Measurements from ENCODE around the gene LCN6.
"Not testable (repeated sequence)": the region's sequence is repeated elsewhere in the genome, so short reads cannot be mapped to it uniquely, and the experiment has no call there.

The LCN6 gene

GRCh38 chr9:136784249-136784996 is 36.1 kb upstream of the LCN6 start:
- no peak for DNase-seq (ENCODE audit: low spot score)

- DNase-seq (ENCODE audit: low spot score) = no peak
Measured at GRCh38 chr9:136782452-136782851, 34.1 kb upstream of the LCN6 start.

DNA sequence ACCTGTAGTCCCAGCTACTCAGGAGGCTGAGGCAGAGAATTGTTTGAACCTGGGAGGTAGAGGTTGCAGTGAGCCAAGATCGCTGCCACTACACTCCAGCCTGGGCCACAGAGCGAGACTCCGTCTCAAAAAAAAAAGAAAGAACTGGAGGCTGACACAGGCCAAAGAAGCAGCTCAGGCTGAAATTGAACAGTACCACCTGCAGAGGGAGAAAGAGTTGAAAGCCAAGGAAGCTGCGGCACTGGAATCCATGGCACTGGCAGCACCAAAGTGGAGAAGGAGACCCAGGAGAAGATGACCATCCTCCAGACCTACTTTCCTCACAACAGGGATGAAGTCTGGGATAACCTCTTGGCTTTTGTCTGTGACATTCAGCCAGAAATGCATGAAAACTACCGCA is 31.5 kb upstream of the LCN6 start:
- DNase-seq (ENCODE audit: low spot score) = no peak

DNA sequence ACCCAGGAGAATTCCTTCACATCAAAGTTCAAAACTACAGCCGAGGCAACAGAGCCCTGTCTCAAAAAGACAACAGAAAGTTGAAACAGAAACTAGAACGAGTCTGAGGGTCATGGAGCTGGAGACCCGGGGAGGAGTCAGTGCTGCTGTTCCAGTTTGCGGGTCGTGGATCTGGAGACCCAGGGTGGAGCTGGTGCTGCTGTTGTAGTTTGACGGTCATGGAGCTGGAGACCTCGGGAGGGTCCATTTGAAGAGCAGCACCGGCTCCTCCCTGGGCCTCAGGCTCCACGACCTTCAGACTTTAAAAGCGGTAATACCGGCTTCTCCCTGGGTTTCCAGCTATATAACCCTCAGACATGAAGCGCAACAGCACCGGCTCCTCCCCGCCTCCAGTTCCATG is 29.0 kb upstream of the LCN6 start:
- DNase-seq (ENCODE audit: low spot score) = no peak

DNA sequence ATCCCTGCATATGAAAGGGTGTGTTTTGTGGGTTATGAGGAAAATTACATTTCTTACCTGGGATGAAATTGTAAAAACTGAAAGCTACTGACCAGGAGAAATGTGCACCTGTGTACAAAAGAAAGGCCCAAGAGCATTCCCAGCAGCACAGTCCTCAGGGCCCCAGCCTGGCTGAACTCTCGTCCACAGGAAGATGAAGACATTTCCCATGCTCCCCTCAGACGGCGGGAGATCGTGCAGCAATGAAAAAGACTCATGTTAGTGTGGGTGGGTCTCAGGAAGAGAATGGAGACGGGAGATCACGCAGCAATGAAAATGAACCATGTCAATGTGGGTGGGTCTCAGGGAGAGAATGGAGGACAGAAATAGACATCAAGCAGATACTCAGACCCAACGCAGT is 28.6 kb upstream of the LCN6 start:
- DNase-seq (ENCODE audit: low spot score) = no peak

GRCh38 chr9:136775191-136775590 is 26.9 kb upstream of the LCN6 start:
- DNase-seq (ENCODE audit: low spot score) = no peak

GRCh38 chr9:136774416-136775045 is 26.2 kb upstream of the LCN6 start:
- DNase-seq (ENCODE audit: low spot score) = no peak

DNA sequence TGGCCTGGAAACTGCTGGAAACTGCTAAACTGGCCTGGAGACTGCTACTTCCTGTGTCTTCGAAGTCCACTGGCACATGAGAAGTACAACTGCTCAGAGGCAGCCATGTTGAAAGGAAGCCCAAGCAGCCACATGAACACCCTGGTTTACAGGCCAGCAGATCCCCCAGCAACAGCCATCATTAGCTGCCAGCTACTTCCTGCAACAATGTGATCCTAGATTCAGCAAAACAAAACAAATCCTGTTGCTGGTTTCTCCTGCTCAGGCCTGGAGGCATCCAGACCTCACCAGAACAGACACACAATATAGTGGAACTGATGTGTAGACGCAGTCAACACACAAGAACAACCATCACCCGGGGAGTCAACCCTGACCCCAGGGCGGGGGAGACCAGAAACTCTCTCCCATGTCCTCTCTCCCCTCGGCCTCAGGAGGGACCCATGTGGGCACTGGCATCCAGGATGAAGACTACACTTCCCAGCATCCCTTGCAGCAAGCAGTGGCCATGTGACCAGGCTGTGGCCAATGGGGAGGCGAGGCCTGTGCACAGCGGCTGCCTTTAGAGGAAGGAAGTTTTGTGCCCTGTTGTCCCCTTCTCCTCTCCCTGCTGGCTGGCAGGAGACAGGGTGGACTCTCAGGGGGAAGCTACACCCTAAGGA is 25.2 kb upstream of the LCN6 start:
- DNase-seq (ENCODE audit: low spot score) = no peak

DNA sequence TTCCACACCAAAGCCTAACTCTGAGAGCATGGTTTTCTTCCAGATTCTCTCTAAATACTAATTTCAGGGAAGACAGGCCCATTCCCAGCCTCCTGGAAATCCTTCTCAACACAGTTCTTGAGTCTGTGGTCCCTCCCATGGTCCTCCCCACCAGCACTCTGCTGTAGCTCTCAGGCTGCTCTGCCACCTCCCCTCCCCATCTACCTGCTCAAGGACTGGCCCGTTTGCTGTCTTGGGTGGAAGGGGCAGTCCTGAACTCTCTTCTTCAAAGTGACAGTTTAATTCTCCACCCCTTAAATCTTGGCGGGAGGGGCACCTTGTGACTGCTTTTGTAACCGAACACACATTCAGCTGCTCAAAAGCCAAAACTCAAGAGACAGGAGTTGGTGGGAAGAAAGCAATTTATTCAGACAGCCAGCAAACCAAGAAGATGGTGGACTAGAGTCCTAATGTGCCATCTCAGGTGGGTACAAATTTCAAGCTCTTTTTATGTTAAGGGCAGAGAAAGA is 23.6 kb upstream of the LCN6 start:
- no peak for DNase-seq (ENCODE audit: low spot score)

GRCh38 chr9:136769710-136770191 is 21.4 kb upstream of the LCN6 start:
- no peak for DNase-seq (ENCODE audit: low spot score)

- not testable (repeated sequence) for DNase-seq (ENCODE audit: low spot score)
Measured at GRCh38 chr9:136766410-136767120, 18.2 kb upstream of the LCN6 start.

DNA sequence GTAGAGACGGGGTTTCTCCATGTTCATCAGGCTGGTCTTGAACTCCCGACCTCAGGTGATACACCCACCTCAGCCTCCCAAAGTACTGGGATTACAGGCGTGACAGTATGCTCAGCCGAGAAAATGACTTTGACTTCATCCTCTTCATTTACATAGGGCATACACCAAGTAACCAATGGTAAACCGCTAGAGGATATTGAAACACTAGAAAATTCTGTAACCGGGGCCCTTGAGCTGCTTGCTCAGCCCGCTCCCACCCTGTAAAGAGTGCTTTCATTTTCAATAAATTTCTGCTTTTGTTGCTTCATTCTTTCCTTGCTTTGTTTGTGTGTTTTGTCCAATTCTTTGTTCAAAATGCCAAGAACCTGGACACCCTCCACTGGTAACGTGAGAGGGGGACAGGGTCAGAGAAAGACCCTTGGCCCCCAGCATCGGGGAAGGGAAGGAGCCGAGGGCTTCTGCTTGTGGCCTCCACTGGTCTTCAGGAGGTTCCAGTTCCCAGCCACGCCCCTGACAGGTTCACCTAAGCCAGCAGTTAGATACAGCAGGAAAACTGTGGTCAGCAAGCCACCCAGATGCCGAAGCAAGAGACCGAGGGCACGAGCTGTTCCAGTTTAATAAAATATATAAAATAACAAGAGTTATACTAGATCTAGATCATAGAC is 17.6 kb upstream of the LCN6 start:
- not testable (repeated sequence) for DNase-seq (ENCODE audit: low spot score)

DNA sequence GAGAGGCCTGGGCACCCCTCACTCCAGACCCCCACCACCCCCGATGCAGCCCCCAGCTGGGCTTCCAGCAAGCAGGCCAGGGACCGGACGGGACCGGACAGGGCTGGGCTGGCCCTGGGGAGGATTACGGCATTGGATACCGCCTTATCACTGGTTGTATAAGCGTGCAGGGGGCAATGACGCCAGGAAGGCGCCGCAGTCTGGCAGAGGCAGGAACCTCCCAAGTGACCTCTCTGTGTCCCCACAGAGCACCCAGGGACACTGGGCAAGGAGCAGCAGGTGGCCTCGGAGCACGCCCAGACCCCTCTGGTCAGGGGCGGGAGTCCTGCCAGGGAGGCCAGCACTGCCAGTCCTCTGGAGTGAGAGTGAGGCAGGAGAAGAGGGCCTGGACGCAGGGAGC is 16.7 kb upstream of the LCN6 start:
- DNase-seq (ENCODE audit: low spot score) = no peak

DNA sequence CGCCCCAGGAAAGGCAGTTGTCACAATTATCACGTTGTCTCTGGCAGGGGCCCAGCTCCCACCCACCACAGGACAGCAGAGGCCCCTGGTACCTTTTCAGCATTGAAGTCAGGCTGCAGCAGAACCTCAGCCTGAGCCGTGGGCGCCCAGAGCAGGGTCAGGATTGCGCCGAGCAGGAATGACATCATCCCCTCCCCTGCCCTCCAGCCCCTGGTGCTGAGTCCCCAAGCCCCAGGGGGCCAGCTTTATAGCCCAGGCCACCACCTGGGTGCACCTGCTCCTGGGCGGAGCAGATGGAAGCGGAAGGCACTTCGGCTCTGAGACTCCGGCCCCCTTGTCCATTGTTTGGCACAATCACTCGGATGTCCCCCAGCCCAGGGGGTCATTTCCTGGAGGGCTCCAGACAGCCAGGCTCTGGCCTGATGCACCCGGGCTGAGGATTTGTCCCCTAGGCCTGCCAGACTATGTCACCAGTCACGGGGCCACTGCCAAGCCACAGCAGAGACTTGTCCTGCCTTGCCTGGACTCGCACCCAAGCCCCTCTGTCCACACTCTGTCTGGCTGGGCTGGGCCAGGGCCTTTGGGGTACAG is 16.1 kb upstream of the LCN6 start, which contains the start of gene LCN15:
TSS of gene LCN15 (minus strand) at position 218 of the 591 bp plus-strand sequence. CDS start at position 188, 30 bp downstream.
- DNase-seq (ENCODE audit: low spot score) = no peak

- DNase-seq (ENCODE audit: low spot score) = no peak
Measured at GRCh38 chr9:136763649-136764035, 15.3 kb upstream of the LCN6 start.

- no peak for DNase-seq (ENCODE audit: low spot score)
Measured at GRCh38 chr9:136762915-136763648, 14.8 kb upstream of the LCN6 start.

DNA sequence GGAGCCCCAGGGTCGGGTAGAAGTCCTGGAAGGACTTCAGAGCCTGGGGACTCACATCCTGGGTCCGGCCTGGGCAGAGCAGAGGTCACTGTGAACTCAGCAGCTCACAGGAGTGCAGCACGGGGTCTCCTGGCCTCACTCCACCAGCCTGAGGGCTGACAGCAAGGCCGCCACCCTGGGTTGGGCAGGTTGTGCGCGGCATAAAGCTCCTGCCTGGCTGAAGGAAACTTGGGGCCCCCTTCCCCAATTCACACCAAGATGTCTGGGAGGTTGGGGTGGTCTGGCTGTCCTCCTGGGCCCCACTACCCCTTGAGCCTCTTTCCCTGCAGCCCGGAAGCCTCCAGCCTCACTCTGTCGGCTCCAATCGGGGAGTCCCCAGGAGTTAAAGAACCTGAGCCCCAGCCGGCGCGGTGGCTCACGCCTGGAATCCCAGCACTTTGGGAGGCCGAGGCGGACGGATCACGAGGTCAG is 13.9 kb upstream of the LCN6 start:
- no peak for DNase-seq (ENCODE audit: low spot score)

GRCh38 chr9:136761545-136761981 is 13.2 kb upstream of the LCN6 start:
- no peak for DNase-seq (ENCODE audit: low spot score)

GRCh38 chr9:136760834-136761544 is 12.7 kb upstream of the LCN6 start:
- peak; percentile 40 for DNase-seq (ENCODE audit: low spot score)

GRCh38 chr9:136760424-136760823 is 12.1 kb upstream of the LCN6 start:
- DNase-seq (ENCODE audit: low spot score) = no peak
